HG02884 (cell line): ENCODE results near the gene FBXO38.

Experiments used
- ATAC-seq: cut with Tn5 transposase; IDR thresholded peaks from one replicate; pipeline ENCODE4 v1.9.1; 2021; ENCODE audit warnings: mild to moderate bottlenecking, moderate library complexity; ENCODE audit not compliant: unreplicated experiment

The FBXO38 gene, protein sequence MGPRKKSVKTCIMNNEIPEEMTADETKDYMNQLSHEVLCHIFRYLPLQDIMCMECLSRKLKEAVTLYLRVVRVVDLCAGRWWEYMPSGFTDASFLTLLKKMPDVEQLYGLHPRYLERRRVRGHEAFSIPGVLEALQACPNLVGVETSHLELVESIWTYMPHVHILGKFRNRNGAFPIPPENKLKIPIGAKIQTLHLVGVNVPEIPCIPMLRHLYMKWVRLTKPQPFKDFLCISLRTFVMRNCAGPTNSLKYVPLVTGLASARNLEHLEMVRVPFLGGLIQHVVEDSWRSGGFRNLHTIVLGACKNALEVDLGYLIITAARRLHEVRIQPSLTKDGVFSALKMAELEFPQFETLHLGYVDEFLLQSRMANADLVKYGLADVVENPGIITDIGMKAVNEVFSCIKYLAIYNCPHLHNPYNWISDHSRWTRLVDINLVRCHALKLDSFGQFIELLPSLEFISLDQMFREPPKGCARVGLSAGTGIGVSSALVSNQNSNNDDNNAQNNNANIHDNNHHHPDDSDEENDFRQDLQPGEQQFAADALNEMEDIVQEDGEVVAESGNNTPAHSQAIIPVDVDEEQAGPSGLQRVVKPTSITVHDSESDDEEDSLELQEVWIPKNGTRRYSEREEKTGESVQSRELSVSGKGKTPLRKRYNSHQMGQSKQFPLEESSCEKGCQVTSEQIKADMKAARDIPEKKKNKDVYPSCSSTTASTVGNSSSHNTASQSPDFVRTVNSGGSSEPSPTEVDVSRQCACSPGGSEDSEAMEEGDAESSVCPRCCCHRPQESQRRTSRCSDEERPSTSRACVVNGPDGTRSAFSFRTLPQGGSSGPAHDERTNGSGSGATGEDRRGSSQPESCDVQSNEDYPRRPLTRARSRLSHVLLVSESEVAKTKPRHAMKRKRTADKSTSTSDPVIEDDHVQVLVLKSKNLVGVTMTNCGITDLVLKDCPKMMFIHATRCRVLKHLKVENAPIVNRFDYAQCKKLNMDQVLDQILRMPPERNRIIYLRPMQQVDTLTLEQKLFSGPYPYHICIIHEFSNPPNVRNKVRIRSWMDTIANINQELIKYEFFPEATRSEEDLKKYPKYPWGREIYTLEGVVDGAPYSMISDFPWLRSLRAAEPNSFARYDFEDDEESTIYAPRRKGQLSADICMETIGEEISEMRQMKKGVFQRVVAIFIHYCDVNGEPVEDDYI

DNA sequence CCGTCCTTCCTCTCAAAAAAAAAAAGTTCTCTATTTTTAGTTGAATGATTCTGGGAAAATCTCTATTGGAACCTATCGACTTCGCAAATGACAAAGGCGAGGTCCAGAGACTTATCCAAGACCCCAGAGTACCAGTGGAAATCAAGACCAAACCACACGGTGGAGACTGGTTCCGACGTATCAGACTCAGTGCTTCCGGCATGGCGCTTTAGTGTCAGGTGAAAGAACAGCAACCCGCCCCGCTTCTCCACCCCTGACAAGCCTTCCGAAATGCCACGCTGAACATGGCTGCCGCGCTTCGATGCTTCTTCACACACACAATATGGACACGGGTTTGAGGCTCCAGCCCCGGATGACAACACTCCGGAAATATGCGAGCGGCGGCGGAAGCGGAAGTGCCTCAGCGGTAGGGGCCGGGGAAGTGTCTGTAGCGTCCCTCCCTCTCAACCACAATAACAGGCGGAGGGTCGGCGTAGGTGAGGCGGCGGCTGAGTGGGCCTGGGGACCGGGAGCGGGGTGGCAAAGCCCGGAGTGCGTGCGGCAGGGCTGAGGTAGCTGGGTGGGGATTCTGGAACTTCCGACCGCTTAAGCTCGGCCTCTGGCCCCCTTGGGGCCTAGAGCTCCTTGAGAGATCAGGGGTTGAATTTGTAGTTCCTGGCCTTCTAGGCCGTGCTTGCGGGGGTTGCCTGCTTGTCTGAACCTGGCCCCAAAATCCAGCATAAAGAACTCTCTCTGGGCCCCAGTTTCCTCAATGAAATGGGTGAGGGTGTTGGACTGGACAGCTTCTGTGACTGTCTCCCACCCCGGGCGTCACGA, at the start of gene FBXO38:
FBXO38 (plus strand) TSS at position 395 of the 816 bp plus-strand sequence. CDS start 10,819 bp downstream, outside the sequence.
- ATAC-seq = peak; percentile 97

DNA sequence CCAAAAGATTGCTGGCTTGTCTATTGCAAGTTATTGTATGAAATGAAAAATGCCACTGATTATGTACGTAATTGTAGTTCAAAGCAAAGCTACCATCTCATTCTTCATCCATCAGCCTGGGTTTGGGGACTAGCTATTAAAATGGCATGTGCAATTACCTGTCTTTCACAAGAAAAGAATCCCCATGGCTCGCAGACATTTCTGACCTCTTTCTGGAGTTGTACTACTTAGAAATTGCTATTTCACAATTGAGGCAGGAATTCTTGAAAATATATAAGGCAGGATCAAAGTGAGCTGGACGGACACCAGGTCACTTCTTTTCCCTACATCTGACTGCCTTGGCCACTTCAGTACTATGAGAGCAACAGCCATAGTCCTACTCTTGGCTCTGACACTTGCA, 48.5 kb upstream of the FBXO38 start, which contains the start of gene SPINK9:
SPINK9 (plus strand) TSS at position 301 of the 400 bp plus-strand sequence; CDS start at position 356, 55 bp downstream.
- no peak for ATAC-seq

DNA sequence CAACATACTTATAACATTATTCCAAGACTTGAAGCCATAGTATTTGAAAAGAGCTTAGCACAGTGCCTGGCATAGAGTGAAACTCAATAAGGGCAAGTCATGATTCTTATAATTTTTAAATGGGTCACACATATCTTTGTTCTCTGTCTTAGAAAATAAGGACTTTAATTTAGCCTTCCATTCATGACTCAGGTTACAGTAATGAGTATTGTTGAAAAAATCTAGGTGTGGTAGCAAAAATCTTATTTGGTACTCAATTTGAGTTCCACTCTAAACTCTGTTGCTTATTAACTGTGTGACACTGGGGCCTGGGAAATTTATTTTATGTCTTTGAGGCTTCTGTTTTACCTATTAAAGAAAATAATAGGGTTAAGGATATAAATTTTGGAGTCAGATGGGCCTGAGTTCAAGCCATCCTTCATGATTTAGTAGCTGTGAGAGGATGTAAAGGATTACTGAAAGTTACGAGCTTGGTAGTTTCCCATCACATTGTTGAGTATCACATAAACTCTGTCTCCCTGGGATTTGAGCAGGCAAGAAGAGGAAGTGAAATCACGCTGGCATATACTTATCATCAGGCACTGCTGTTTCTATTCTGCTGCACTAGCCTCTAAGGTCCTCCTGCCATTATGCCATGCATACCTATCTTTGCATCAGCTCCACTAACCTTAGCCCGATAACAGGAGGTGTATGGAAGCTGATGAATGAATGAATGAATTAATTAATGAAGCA, 46.9 kb upstream of the FBXO38 start:
- peak; percentile 63 for ATAC-seq

DNA sequence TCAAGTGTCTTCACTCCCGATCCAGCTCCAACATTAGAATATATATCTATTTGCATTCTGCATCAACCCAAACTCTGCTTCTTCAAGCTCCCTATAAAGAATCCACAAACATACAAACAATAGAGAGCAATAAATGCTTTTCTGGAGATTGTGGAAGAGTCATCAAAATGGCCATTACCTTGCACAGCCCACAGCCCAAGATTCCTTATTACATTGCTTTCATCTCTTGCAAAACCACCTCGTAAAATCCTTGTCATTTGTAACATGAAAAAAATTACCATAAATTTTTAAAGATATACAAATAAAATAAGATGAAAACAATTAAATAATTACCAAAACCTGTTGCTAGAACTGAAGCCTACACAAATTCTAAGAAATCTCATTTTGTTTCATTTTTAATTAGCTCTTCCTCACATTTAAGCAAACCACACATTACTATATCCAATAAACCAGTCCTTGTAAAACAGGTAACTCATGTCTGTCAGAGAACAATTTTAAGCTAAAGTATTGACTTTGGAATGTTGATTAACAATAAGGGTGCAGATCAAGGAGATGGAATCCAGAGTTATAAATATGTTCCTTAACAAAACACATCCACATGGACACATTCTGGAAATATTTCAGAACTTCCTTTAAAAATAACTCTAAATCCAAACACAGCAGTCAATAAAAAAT, 41.2 kb upstream of the FBXO38 start:
- ATAC-seq = no peak

DNA sequence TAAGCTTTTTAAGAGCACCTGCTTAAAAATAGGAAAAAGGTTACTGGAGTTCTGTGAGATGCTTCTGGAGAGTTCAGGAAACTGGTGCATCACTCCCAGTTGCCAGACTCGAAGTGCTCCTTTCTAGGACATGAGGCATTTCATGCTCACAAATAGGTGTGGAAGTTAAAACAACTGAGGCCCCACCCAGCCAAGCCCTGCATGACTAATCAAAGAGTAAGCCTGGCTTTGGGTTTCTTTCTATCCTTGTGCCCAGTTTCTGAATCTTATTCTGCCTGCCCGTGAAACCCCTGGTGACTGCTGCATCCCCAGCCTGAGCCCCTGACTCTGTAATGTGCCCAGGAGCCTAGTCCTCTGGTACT, 40.7 kb upstream of the FBXO38 start:
- no peak for ATAC-seq

DNA sequence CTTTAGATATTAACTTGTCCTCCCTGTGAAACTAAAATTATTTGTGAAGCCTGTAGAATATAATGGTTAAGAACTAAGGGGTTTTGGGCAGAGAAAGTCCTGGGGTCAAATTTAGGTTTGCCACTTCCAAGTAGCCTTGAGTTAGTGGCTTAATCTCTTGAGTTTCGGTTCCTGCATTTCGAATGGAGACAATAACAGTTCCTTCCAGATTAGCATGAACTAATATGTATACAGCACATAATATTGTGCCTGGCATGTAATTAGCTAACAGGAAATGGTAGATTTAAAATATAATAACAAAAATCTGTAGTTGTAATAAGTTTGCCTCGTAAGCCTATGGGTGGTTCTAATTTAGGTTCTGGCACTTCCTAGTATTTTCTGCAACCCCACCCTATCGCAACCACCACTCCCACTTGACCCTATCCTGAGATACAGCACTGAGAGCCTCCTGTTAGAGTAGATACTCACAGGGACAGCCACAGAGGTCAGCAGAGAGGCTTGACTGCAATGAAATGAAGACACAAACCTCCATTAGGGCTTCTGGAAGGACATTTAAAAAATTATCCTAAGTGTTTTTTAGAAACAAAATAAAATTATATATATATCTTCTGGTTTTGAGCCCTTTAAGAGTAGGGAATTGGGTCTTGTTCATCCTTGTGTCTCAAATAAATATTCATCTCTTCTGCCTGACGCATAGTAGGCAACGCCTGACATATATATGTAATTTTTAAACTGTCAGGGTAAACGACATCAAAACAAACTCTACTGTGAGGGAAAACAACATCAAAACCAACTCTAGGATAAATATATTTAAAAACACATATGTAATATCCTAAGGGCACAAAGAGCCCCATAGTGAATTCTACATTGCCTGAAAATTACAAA, 39.9 kb upstream of the FBXO38 start:
- no peak for ATAC-seq

DNA sequence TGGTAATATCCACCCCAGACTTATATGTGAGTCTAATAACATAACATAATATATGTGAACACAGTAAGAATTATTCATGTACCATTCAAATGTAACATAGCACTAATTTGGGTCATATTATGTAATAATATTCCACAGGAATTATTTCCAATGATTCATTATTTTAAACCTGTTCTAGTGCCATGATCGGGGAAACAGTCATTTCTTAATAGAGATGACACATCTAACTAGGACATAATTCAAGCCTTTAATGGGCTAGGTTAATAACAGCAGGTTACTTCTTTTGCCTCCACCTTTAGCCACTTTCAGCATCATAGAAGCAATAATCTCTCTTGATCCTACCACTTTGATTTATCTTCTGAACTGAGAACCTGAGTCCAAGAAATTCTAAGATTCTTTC, 36.1 kb upstream of the FBXO38 start:
- no peak for ATAC-seq

DNA sequence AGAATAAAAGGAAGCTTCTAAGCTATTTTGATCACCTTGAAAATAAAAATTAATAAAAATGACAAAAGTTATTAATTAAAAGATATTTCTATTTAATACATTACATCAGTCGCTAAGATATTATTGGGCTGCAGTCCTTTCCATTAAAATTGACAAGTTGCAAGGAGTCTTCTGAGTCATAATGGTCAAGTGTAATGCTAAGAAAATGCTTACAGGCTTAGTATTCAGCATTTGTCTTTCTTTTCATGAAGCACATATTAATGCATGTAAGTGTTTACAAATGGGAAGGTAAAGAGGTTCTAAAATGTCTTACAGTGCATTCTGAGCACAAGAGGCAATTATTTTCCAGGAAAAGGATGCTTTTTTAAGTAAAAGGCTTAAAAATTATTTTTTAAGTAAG, 31.1 kb upstream of the FBXO38 start:
- no peak for ATAC-seq

DNA sequence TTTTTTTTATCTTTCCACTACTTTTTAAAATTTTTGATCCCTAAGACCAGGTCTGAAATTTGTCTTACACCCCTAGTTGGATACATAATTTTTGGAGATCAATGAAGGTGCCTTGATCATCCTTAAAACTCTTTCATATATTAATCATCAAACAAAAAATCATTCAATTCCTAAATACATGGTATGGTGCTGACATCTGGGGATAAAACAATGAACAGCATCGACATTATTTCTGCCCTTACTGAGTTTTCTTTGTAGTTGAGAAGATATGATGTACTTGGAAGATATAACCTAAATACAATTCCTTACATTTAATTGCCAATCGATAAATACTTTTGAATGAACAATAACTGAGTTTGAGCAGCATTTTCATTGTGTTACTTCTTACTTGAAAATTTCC, 30.1 kb upstream of the FBXO38 start:
- no peak for ATAC-seq

DNA sequence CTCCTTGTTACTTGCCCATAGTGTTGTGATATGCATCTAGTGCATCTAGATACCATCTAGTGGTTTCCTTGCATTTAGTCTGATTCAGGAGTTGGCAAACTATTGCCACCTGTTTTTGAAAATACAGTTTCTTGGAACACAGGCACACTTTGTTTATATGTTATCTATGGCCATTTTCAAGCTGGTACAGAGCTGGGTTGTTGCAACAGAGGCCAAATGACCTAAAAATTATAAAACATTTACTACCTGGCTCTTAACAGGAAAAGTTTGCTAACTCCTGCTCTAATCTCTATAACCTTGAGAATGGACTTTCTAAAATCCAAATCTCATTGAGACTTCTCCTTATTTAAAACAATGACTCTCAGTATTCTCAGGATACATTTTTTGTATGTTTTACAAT, 19.4 kb upstream of the FBXO38 start:
- ATAC-seq = no peak

DNA sequence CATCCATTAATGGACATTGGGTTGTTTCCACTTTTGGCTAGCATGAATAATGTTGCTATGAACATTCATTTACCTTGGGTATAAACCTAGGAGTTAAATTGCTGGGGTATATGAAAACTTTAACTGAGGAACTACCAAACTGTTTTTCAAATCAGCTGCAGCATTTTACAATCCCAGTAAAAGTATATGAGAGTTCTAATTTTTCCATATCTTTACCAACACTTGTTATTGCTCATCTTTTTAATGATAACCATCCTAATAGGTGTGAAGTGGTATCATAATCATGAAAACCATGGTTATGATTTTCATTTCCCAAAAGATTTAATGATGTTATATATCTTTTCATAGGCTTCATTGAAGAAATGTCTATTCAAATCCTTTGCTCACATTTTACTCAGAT, 15.5 kb upstream of the FBXO38 start:
- ATAC-seq = no peak

DNA sequence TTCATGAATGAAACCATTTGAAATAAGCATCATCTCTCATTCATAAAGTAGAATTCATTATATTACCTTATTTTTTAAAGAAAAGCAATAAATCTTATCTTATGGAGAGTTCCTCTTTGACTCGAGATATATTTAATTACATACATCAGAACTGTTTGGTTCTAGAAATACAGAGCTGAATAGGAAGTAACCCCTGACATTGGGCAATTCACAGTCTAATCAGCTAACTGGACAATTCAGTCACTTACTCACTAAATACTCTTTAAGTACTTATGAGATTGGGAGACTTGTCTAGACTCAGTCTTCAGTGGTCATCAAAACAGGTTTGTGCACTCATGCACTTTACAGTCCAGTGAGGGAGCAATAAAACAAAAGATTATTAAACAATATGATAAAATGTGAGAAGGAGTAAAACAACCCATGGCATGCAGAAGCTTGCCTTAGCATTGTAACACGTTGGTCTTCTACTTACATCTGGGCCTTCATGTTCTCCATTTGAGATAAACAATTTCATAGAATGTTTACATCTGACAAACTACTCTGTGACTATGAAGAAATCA, 11.5 kb upstream of the FBXO38 start:
- ATAC-seq = no peak

DNA sequence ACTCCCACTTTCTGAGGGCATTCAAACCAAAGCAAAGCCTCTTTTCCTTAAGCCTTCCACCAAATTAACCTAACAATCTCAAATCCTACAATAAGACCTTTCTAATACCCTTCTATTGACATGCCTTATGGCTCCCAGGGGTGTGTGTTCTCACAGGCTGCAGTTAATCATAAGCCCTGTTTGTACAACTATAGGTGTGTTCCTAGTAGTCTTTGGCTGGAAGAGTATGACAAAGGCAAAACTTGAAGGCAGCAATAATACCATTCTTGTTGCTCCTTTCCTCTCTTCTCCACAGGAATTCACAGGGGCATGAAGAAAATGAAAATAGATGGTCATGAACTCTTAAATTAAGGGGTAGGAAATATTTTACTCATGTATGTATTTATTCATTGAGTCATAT, 10.9 kb upstream of the FBXO38 start:
- no peak for ATAC-seq

DNA sequence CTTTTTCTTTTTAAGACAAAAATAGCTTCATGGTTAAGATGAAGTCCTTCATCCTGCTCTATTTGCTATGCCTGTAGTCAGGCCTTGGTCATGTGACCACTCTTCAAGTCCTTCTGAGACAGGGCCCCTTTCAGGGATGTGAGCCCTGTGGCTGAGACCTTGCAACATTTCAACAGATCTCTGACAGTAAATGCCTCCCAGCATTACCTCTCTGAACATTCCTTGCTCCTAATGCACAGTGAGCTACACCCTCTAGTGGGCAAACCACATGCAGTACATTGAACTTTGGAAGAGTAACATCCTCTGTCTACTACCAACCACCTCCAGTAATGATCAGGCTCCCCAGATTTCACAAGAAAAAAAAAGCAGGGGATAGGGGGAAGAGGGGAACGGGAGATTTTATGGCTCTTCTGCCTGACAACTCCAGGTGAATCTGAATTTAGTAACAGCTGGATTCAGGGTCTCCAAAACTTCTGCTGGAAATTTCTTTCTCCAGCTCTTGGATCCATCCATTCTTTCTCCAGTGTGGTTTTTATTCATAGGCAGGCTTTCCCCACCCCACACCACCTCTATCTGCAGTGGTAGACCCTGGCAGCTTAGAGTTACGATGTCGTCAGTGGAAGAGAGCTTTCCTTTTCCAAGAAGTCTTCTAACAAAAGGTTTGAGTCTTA, 8.9 kb upstream of the FBXO38 start:
- peak; percentile 93 for ATAC-seq

DNA sequence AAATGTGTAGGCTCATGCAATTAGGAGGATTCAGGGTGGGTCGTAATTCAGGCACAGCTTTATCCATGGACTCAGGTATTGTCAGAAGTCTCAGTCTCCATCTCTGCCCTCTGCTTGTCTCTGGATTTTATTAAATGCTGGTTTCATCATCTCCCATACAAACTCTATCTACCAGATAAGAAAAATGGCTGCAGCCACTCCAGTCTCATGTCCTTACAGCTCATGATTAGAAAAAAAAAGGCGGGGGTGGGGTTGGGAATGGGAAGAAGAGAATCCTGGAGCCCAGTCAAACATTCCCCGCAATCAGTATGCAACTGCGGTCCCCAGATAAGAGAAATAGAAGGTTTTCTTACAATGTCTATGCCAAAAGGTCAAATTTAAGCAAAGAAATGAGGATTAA, 7.6 kb upstream of the FBXO38 start:
- no peak for ATAC-seq

DNA sequence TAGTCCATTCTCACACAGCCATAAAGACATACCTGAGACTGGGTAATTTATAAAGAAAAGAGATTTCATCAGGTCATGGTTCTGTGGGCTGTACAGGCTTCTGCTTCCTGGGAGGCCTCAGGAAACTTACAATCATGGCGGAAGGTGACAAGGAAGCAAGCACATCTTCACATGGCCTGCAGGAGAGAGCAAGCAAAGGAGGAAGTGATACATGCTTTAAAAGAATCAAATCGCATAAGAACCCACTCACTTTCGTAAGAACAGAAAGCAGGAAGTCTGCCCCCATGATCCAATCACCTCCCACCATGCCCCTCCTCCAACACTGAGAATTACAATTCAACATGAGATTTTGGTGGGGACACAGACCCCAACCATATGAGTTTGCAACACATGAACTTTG, 5.1 kb upstream of the FBXO38 start:
- no peak for ATAC-seq

DNA sequence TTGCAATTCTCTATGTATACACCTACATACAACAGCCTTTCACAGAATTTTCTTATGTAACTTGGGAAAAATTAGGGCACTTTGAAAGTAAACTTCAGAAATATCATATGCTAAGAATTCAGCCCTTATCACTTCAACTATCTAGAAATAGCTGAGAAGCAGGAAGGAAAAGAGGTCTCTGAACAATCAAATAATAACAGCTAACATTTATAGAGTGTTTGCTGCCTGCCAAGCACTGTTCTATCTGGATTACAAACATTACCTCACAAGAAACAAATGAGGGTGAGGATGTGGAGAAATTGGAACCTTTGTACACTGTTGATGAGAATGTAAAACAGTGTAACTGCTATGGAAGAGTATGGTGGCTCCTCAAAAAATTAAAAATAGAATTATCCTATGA, 4.4 kb upstream of the FBXO38 start:
- ATAC-seq = no peak
